SK-N-SH (cell line): ENCODE data around the gene GDI2. TPM values are rescaled to one million over a fixed set of nuclear protein-coding genes. Genes with fewer than 3 reads are reported as not detected.

ENCODE experiments used
- CTCF ChIA-PET: fragments of 300-600, 350-600 bp; formaldehyde crosslinking; extraction: SDS; loops from one replicate; lab custom pipeline; 2021; lab: Yijun Ruan, JAX
- POLR2A ChIA-PET: fragments of 350-600 bp; sonication (Branson Sonifier 250); formaldehyde crosslinking; extraction: SDS; loops from one replicate; lab custom pipeline; 2020; ENCODE audit warnings: antibody characterized with exemption, inconsistent platforms; lab: Yijun Ruan, JAX
- DNase-seq: peaks from one replicate; pipeline ENCODE4 v3.0.0; 2012
- H2AFZ ChIP-seq: fragments of 200-600 bp; sonication (generic); 2 replicates; pipeline ENCODE4 v1.8.1; 2016; ENCODE audit warnings: antibody characterized with exemption, mild to moderate bottlenecking, low read depth
- H3F3A ChIP-seq: fragments of 200-600 bp; sonication (generic); replicated peaks from 2 replicates; pipeline ENCODE3; 2016; ENCODE audit warnings: antibody characterized with exemption, mild to moderate bottlenecking; ENCODE audit not compliant: insufficient read depth
- H3K27ac ChIP-seq, 2 experiments: fragments of 200-500 bp in 1 of 2; fragments of 200-600 bp in 1 of 2; sonication (Bioruptor generic) in 1 of 2; sonication (generic), shearing (Covaris generic) in 1 of 2; 2 replicates each; pipeline versions ENCODE4 v1.5.1 to v1.6.1; 2014 to 2016; ENCODE audit warnings: low read depth in 2 of 2, inconsistent platforms in 1 of 2, low read length in 1 of 2, mild to moderate bottlenecking in 1 of 2, mixed read lengths in 1 of 2
- H3K27me3 ChIP-seq: fragments of 200-600 bp; sonication (generic), shearing (Covaris generic); 2 replicates; pipeline ENCODE4 v1.6.1; 2016; ENCODE audit warnings: mixed run types; ENCODE audit not compliant: insufficient read depth
- H3K36me3 ChIP-seq, 2 experiments: fragments of 200-500 bp in 1 of 2; fragments of 200-600 bp in 1 of 2; sonication (Bioruptor generic) in 1 of 2; sonication (generic) in 1 of 2; replicated peaks in 1 of 2; 2 replicates each; pipeline versions ENCODE3 to v1.5.1; 2014 to 2016; ENCODE audit warnings: low read length in 1 of 2, mild to moderate bottlenecking in 1 of 2; ENCODE audit not compliant: insufficient read depth in 2 of 2, control insufficient read depth in 1 of 2
- H3K4me1 ChIP-seq, 2 experiments: fragments of 200-500 bp in 1 of 2; fragments of 200-600 bp in 1 of 2; sonication (Bioruptor generic) in 1 of 2; sonication (generic), shearing (Covaris generic) in 1 of 2; 2 replicates each; pipeline versions ENCODE4 v1.5.1 to v1.6.1; 2014 to 2016; ENCODE audit warnings: low read depth in 1 of 2, low read length in 1 of 2, mixed run types in 1 of 2; ENCODE audit not compliant: insufficient read depth in 2 of 2, control insufficient read depth in 1 of 2
- H3K4me2 ChIP-seq: fragments of 200-600 bp; sonication (generic), shearing (Covaris generic); 2 replicates; pipeline ENCODE4 v1.6.1; 2017; ENCODE audit warnings: mixed run types
- H3K4me3 ChIP-seq, 2 experiments: fragments of 200-500 bp in 1 of 2; fragments of 200-600 bp in 1 of 2; sonication (Bioruptor generic) in 1 of 2; sonication (generic), shearing (Covaris generic) in 1 of 2; 2 replicates each; pipeline versions ENCODE4 v1.5.1 to v1.8.1; 2014 to 2016; ENCODE audit warnings: low read depth in 2 of 2, inconsistent platforms in 1 of 2, low read length in 1 of 2, mild to moderate bottlenecking in 1 of 2, mixed read lengths in 1 of 2, moderate library complexity in 1 of 2
- H3K79me2 ChIP-seq: fragments of 200-600 bp; sonication (generic); 2 replicates; pipeline ENCODE4 v1.8.1; 2017; ENCODE audit warnings: mild to moderate bottlenecking; ENCODE audit not compliant: insufficient read depth
- H3K9ac ChIP-seq: fragments of 200-600 bp; sonication (generic); 2 replicates; pipeline ENCODE4 v1.6.1; 2017; ENCODE audit warnings: mixed run types
- H3K9me2 ChIP-seq: fragments of 200-600 bp; sonication (generic); 2 replicates; pipeline ENCODE4 v1.6.1; 2017; ENCODE audit warnings: mixed run types
- H3K9me3 ChIP-seq: fragments of 200-600 bp; sonication (generic); 2 replicates; pipeline ENCODE4 v1.6.1; 2017; ENCODE audit warnings: mixed run types, mild to moderate bottlenecking, moderate library complexity
- H4K20me1 ChIP-seq: fragments of 200-600 bp; sonication (generic); 2 replicates; pipeline ENCODE4 v1.6.1; 2017; ENCODE audit warnings: mild to moderate bottlenecking, mixed run types; ENCODE audit not compliant: insufficient read depth
- ELF1 ChIP-seq: IDR thresholded peaks from 2 replicates; pipeline ENCODE4 v1.4.0; 2012
- EP300 ChIP-seq, 2 experiments: IDR thresholded peaks; 2 replicates each; pipeline versions ENCODE4 v1.4.0 to v1.6.1; 2012; ENCODE audit warnings: borderline replicate concordance in 1 of 2, low read depth in 1 of 2, low read length in 1 of 2
- EZH2phosphoT487 ChIP-seq: fragments of 200-600 bp; sonication (generic); IDR thresholded peaks from 2 replicates; pipeline ENCODE4 v1.6.1; 2017; ENCODE audit warnings: low read depth, mixed run types, mild to moderate bottlenecking, antibody characterized with exemption, moderate library complexity, borderline replicate concordance
- FOSL2 ChIP-seq: IDR thresholded peaks from 2 replicates; pipeline ENCODE4 v1.4.0; 2012; ENCODE audit warnings: low read depth, mild to moderate bottlenecking, moderate library complexity, borderline replicate concordance
- GABPA ChIP-seq: IDR thresholded peaks from 2 replicates; pipeline ENCODE4 v1.4.0; 2012; ENCODE audit warnings: low read depth, mild to moderate bottlenecking
- GATA2 ChIP-seq: sonication (generic); formaldehyde crosslinking; IDR thresholded peaks from 2 replicates; pipeline ENCODE4 v1.5.0; 2020; ENCODE audit warnings: mild to moderate bottlenecking, missing genetic modification reagents
- JUND ChIP-seq: IDR thresholded peaks from 2 replicates; pipeline ENCODE4 v1.4.0; 2012
- MAX ChIP-seq: IDR thresholded peaks from 2 replicates; pipeline ENCODE4 v1.4.0; 2012; ENCODE audit warnings: low read depth
- MXI1 ChIP-seq: IDR thresholded peaks from 2 replicates; pipeline ENCODE4 v1.6.1; 2012; ENCODE audit warnings: mild to moderate bottlenecking, low read depth, low read length, improper control_type of control experiment
- NFIC ChIP-seq: IDR thresholded peaks from 2 replicates; pipeline ENCODE4 v1.4.0; 2012; ENCODE audit warnings: borderline replicate concordance
- PBX3 ChIP-seq: IDR thresholded peaks from 2 replicates; pipeline ENCODE4; 2012
- POLR2AphosphoS5 ChIP-seq: IDR thresholded peaks from 2 replicates; pipeline ENCODE4 v1.6.1; 2012; ENCODE audit warnings: low read depth, low read length
- RAD21 ChIP-seq: IDR thresholded peaks from 2 replicates; pipeline ENCODE4 v1.6.1; 2012; ENCODE audit warnings: mild to moderate bottlenecking, low read length
- RXRA ChIP-seq: IDR thresholded peaks from 2 replicates; pipeline ENCODE4 v1.4.0; 2012; ENCODE audit warnings: low read depth, mild to moderate bottlenecking, borderline replicate concordance
- SMC3 ChIP-seq: IDR thresholded peaks from 2 replicates; pipeline ENCODE4 v1.6.1; 2012; ENCODE audit warnings: low read depth, low read length, improper control_type of control experiment
- TCF12 ChIP-seq: IDR thresholded peaks from 2 replicates; pipeline ENCODE4 v1.4.0; 2012
- ZBTB33 ChIP-seq: IDR thresholded peaks from 2 replicates; pipeline ENCODE4 v1.4.0; 2012; ENCODE audit warnings: low read depth, borderline replicate concordance
- WGBS: methylation state at CpG from one replicate; pipeline ENCODE4 v1.1.6; 2017; ENCODE audit warnings: low lambda C conversion rate; 5-methylcytosine and 5-hydroxymethylcytosine counted together
- polyA plus RNA-seq, 3 experiments: library from polyadenylated mRNA; depleted of rRNA; stranded (reverse); fragments of >200 nt; gene quantifications; 2 replicates each; pipeline ENCODE4 v1.2.3, GENCODE V29; 2012

GDI2 gene
- polyA plus RNA-seq, 1 of the 3 experiments (the other 2 are of a cell fraction): 94.3 TPM

- ChIA-PET CTCF (no interaction called here), POLR2A (no interaction called here)
- H3K36me3 ChIP-seq: peaks cover 67 to 81% of the 10 kb centered on the region in 2 experiments
- no peak overlapping the region for H3K9ac ChIP-seq
- no peaks in the 10 kb centered on the region for H3K27me3 ChIP-seq
- peaks cover 87% of the 10 kb centered on the region for H3K79me2 ChIP-seq
- TF ChIP-seq ZBTB33: no peak
- TF ChIP-seq MAX: no peak
- TF ChIP-seq RAD21: no peak
- TF ChIP-seq MXI1: no peak
- TF ChIP-seq GATA2 (CRISPR knock-in tag): no peak
- no peak for TF ChIP-seq PBX3
- no peak for TF ChIP-seq EP300 (IDR thresholded peaks at IDR 0.05; ENCODE audit: borderline replicate concordance in 1 of 2, low read depth in 1 of 2, low read length in 1 of 2)
- TF ChIP-seq FOSL2: no peak
- no peak for TF ChIP-seq ELF1
- TF ChIP-seq JUND: no peak
- no peak for TF ChIP-seq SMC3
- TF ChIP-seq TCF12: no peak
- 0 out of 4 replicates have a peak, but pooled peaks cover 0 to 5% of the 10 kb centered on the region in 2 experiments for H3K4me1 ChIP-seq
- H3K9me3 ChIP-seq: no peaks in the 10 kb centered on the region
- no peak overlapping the region for H3K4me2 ChIP-seq
- H3F3A ChIP-seq: peaks cover 41% of the 10 kb centered on the region
- no peaks in the 10 kb centered on the region for H3K9me2 ChIP-seq
- H3K27ac ChIP-seq: no peak overlapping the region
- DNase-seq: no peak
- H3K4me3 ChIP-seq: no peak overlapping the region
- H4K20me1 ChIP-seq: peaks cover 32% of the 10 kb centered on the region
- H2AFZ ChIP-seq: no peak overlapping the region
- WGBS: 87% methylated on average over 2 of the region's 2 CpGs
These were observed 23.6 kb downstream of the GDI2 start for GRCh38 chr10:5789626-5790025.

GRCh38 chr10:5788969-5789368 lies 24.3 kb downstream of the GDI2 start:
- Histone ChIP-seq H4K20me1 (peaks cover 32% of the 10 kb centered on the region), H3K36me3 (peaks cover 69 to 83% of the 10 kb centered on the region in 2 experiments), H3K27me3 (no peaks in the 10 kb centered on the region), H3K9me3 (no peaks in the 10 kb centered on the region), H3K9me2 (no peaks in the 10 kb centered on the region), H3K4me3 (no peak overlapping the region), H3K79me2 (peaks cover 89% of the 10 kb centered on the region), H3K9ac (no peak overlapping the region), H3K27ac (no peak overlapping the region), H3K4me1 (0 out of 4 replicates have a peak, but pooled peaks cover 0 to 5% of the 10 kb centered on the region in 2 experiments), H3F3A (peaks cover 47% of the 10 kb centered on the region), H3K4me2 (no peak overlapping the region), H2AFZ (no peak overlapping the region)
- CTCF ChIA-PET: no interaction called here
- 95% methylated on average over 5 of the region's 5 CpGs for WGBS
- POLR2A ChIA-PET: interaction anchor here (0.7 kb wide), 1 partner anchor 44 kb away, joined by 3 read pairs; no protein-coding TSS in a partner anchor
- TF ChIP-seq POLR2AphosphoS5 (no peak), GABPA (no peak), RXRA (no peak), EZH2phosphoT487 (no peak), NFIC (no peak)
- no peak for DNase-seq
